NCI-H2171 (cell line): ENCODE measurements around the gene SFXN2.

ENCODE experiments used
- DNase-seq: peaks from one replicate; lab custom pipeline; 2025; lab: John Stamatoyannopoulos, UW

SFXN2 gene

GRCh38 chr10:102776779-102777456 is 62.5 kb downstream of the SFXN2 start:
- DNase-seq, result no peak

GRCh38 chr10:102777711-102778453 is 63.4 kb downstream of the SFXN2 start:
- DNase-seq, result no peak

GRCh38 chr10:102778781-102779180 is 64.3 kb downstream of the SFXN2 start:
- no peak for DNase-seq

DNA sequence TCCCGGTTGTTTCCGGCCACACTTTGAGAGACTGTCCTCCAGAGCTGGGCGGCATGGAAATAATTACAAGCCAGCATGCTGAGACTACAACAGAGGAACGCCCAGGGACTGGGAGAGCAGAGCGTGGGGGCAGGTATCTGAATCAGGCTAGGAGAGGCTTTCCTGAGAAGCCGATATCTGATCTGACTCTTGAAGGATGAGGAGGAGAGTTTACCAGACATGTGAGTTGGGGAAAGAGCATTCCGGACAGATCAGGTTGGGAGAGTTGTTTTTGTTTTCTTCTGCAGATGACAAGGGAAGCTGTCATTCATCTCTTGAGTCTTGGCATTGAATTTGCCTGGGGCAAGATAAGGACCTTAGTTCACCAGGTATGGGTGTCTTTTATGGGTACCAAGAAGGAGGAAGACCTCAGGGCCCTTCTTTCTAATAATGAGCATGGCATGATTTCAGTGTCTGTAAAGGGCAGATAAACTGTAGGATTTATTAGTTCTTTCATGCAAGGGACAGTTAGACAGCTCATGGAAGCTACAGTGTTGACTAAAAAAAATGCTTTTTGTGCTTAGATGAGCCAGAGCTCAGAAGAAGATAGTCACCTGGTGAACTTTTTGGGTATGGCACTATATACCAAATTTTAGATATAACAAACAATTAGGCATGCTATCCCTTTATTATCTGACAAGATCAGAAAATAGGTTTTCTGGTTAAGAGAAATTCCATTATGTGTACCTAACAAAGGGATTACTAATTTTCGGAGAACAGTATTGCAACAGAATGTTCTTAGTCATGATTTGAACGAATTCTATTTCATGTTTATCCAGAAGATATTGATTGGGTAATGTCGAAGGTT is 65.5 kb downstream of the SFXN2 start:
- DNase-seq, result no peak

DNA sequence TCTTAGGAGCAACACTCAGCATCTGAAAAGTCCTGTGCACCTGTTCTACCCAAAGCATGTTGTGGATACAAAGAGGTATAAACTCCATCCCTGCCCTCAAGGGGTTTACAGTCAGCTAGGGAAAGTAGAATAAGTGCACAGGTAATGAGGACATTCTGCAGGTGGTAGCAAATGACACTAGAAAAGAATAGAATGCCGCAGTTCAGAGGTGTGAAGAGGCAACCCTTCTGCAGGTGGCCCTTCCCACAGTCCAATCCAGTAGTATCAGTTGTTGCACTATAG is 66.0 kb downstream of the SFXN2 start:
- no peak for DNase-seq

DNA sequence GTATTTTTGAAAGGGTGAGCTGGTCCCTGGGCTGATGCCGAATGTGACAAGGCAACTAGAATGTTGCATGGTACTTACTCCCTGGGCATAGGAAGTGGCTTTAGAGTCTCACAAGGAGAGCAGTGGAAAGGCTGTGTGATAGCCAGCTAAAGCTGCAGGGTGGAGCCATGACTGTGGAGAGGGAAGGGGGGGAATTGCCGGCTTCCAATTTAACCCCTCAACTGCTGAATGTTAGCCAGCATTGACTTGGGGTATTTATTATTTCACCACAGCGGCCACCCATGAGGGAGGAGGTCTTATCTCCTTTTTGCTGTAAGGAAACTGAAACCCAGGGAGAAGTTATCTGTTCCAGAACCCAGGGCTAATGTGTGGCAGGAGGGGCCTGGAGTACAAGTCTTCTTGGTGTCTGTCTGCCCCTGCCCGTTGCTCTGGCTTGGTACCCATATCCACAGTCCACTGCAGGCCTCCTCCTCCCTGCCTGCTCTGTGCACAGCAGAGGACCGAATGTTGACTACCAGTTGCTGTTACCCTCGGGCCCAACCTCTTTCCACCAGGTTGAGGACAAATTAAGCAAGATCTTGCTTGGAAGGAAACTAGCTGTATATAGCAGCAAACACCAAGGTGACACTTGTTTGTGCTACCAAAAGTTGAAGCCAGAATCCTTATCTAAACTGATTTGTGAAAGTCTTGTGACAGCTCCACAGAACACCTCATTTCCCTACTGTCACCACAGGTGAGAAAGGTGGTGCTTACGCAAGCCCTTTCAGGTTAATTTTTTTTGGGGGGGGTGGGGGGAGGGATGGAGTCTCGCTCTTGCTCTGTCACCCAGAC is 66.9 kb downstream of the SFXN2 start:
- DNase-seq, result no peak

GRCh38 chr10:102781921-102782557 is 67.6 kb downstream of the SFXN2 start:
- no peak for DNase-seq

GRCh38 chr10:102782673-102783551 is 68.5 kb downstream of the SFXN2 start:
- DNase-seq, result no peak

- no peak for DNase-seq
Observed at GRCh38 chr10:102783568-102783967, 69.1 kb downstream of the SFXN2 start.

GRCh38 chr10:102785818-102786217 is 71.4 kb downstream of the SFXN2 start:
- no peak for DNase-seq

DNA sequence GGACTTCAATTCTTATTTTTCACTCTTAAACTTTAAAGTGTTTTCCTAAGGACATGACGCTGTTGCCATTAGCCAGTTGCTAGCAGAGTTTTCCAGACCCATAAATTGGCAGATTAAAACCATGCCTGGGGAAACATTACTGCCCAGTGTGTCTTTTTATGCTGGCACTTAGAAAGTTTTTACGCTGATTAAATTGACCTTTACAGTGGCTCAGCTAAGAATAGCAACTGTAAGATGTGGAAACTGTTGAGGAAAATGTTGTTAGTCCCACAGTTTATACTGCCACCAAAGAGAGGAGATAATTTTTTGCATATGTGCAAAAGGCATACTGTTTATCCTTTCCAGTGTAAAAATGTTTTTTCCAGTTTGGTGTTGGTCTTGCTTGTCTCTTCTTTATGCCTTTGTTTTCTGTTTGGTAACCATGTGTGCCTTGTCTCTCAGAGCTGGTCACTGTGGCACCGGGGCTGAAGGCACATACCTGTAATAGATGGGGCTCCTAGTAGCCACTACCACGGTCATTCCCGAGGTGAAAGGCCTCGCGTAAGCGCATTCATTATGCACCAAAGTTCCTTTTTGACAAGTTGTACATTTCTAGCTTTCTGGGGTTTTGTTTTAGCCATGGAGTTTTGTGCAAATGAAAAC is 77.4 kb downstream of the SFXN2 start:
- DNase-seq, result no peak
